GM12878 (cell line): ENCODE measurements around the gene RPRD1B. TPM values are rescaled to one million over a fixed set of nuclear protein-coding genes. Genes with fewer than 3 reads are reported as not detected.

Experiments used
- BMI1 ChIP-seq: fragments of 450-650 bp; IDR thresholded peaks from 2 replicates; pipeline ENCODE4 v1.6.1; 2016; ENCODE audit warnings: mild to moderate bottlenecking, moderate library complexity, borderline replicate concordance
- CBFB ChIP-seq: IDR thresholded peaks from 2 replicates; pipeline ENCODE4 v1.6.1; 2016; ENCODE audit warnings: antibody characterized with exemption, low read depth
- CREB1 ChIP-seq: IDR thresholded peaks from 2 replicates; pipeline ENCODE4 v1.6.1; 2012; ENCODE audit warnings: low read depth, mild to moderate bottlenecking, inconsistent platforms
- IRF4 ChIP-seq: IDR thresholded peaks from 2 replicates; pipeline ENCODE4 v1.6.1; 2011; ENCODE audit warnings: low read depth, low read length
- JUNB ChIP-seq: IDR thresholded peaks from 2 replicates; pipeline ENCODE4 v1.6.1; 2016; ENCODE audit warnings: antibody characterized with exemption, mild to moderate bottlenecking
- KAT2A ChIP-seq: conservative IDR thresholded peaks from 2 replicates; pipeline ENCODE4 v1.6.1; 2011; ENCODE audit warnings: low read depth, low read length; ENCODE audit not compliant: control insufficient read depth
- MTA3 ChIP-seq: IDR thresholded peaks from 2 replicates; pipeline ENCODE4 v1.6.1; 2012; ENCODE audit warnings: low read length, inconsistent platforms, borderline replicate concordance
- NFIC ChIP-seq: IDR thresholded peaks from 2 replicates; pipeline ENCODE4 v1.6.1; 2012; ENCODE audit warnings: low read depth, mild to moderate bottlenecking, inconsistent platforms, low read length, moderate library complexity
- NR2C1 ChIP-seq: fragments of 450-650 bp; IDR thresholded peaks from 2 replicates; pipeline ENCODE4 v1.6.1; 2017; ENCODE audit warnings: antibody characterized with exemption, mild to moderate bottlenecking, moderate library complexity
- NR2C2 ChIP-seq: IDR thresholded peaks from 2 replicates; pipeline ENCODE4 v1.6.1; 2011; ENCODE audit warnings: borderline replicate concordance, low read depth; ENCODE audit not compliant: control insufficient read depth, insufficient read length
- RFX5 ChIP-seq: IDR thresholded peaks from 2 replicates; pipeline ENCODE4 v1.6.1; 2011; ENCODE audit warnings: low read depth, low read length, improper control_type of control experiment
- SIX5 ChIP-seq: IDR thresholded peaks from 2 replicates; pipeline ENCODE4 v1.6.1; 2011; ENCODE audit warnings: mild to moderate bottlenecking, low read depth, low read length, moderate library complexity; ENCODE audit not compliant: severe bottlenecking
- STAT1 ChIP-seq: fragments of 450-650 bp; conservative IDR thresholded peaks from 2 replicates; pipeline ENCODE4 v1.6.1; 2014; ENCODE audit warnings: antibody characterized with exemption, mild to moderate bottlenecking
- SUPT20H ChIP-seq: IDR thresholded peaks from 2 replicates; pipeline ENCODE4 v1.6.1; 2011; ENCODE audit warnings: low read depth, mild to moderate bottlenecking, low read length, moderate library complexity, borderline replicate concordance; ENCODE audit not compliant: control insufficient read depth
- TCF12 ChIP-seq: IDR thresholded peaks from 2 replicates; pipeline ENCODE4 v1.6.1; 2011; ENCODE audit warnings: low read depth, mild to moderate bottlenecking, low read length
- WRNIP1 ChIP-seq: IDR thresholded peaks from 2 replicates; pipeline ENCODE4 v1.6.1; 2011; ENCODE audit warnings: low read depth, low read length, improper control_type of control experiment, borderline replicate concordance
- YY1 ChIP-seq: IDR thresholded peaks from 2 replicates; pipeline ENCODE4 v1.6.1; 2011; ENCODE audit warnings: low read depth, mild to moderate bottlenecking, low read length
- polyA plus RNA-seq, 11 experiments: library from polyadenylated mRNA; depleted of rRNA in 4 of 11; unstranded in 6 of 11; stranded (reverse) in 5 of 11; fragments of >200 nt; fragmentation: Nextera tagmentation in 4 of 11; fragmentation: Illumina TruSeq in 1 of 11; extraction: Ambion mirVana in 4 of 11; extraction: Trizol in 1 of 11; gene quantifications; 1 replicate in 1 of 11; 2 replicates in 10 of 11; pipeline versions ENCODE4 v1.2.1 to v1.2.3, GENCODE V29; 2011 to 2016; ENCODE audit warnings: inconsistent platforms in 2 of 11, missing spikeins in 2 of 11, low read depth in 1 of 11
- total RNA-seq, 4 experiments: library from RNA; depleted of rRNA in 3 of 4; stranded (reverse); fragments of >200 nt in 3 of 4; fragmentation: Illumina TruSeq in 1 of 4; extraction: Trizol in 1 of 4; gene quantifications; 2 replicates each; pipeline versions ENCODE4 v1.2.1 to v1.2.3, GENCODE V29; 2013 to 2021
- TF ChIP-seq, protein P1 (sequence below), 3 experiments: IDR thresholded peaks in 2 of 3; conservative IDR thresholded peaks in 1 of 3; 2 replicates each; pipeline ENCODE4 v1.5.1; 2011; ENCODE audit warnings: low read depth in 3 of 3, low read length in 3 of 3, mild to moderate bottlenecking in 3 of 3, control low read depth in 2 of 3, moderate library complexity in 2 of 3, inconsistent platforms in 1 of 3, mixed read lengths in 1 of 3; ENCODE audit not compliant: control insufficient read depth in 2 of 3, insufficient read depth in 1 of 3; ENCODE audit errors: extremely low read depth in 1 of 3
- TF ChIP-seq, protein P2 (sequence below): IDR thresholded peaks from 2 replicates; pipeline ENCODE4 v1.6.1; 2011; ENCODE audit warnings: borderline replicate concordance, low read depth, mild to moderate bottlenecking, moderate library complexity, low read length; ENCODE audit not compliant: insufficient read depth, poor library complexity, severe bottlenecking
- TF ChIP-seq, protein P3 (sequence below): fragments of 450-650 bp; IDR thresholded peaks from 2 replicates; pipeline ENCODE4 v1.6.1; 2017; ENCODE audit warnings: low read depth, mild to moderate bottlenecking, moderate library complexity
- TF ChIP-seq, protein P4 (sequence below): fragments of 150-350 bp; IDR thresholded peaks from 2 replicates; pipeline ENCODE4 v1.6.1; 2016; ENCODE audit warnings: low read depth, low read length

The RPRD1B gene
- total and polyA plus RNA-seq, 10 of the 15 experiments (the other 5 are each of a cell fraction or from before 2014, with no cell fraction given) = 5.2 to 40.2 (median 30.0) TPM

DNA sequence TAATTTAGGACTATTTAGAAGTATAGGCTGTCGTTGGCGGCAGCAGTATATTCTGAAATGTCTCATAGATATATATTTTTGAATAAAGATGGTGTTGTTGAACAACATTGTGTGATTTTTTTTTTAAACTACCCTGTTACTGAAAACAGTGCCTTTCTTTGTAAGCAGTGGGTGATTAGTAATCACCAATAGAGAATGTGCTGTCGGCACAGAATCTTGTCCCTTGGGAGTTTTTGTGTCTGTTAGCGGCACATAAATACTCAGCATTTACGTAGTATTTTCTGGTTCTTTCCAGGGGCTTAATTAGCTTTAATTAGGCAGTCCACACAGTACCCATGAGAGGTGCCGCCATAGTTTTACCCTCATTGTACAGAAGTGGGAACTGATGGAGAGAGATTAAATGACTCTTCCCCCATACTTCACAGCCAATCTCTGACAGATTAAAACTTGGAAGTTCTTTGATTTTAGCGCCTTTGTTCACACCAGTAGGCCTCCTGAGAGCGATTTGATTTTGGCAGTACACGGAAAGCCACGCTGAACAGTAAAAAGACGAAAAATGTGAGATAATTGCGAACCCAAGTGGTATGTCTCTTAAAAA, 58.8 kb downstream of the RPRD1B start (continued):
- TF ChIP-seq, protein P1, sequence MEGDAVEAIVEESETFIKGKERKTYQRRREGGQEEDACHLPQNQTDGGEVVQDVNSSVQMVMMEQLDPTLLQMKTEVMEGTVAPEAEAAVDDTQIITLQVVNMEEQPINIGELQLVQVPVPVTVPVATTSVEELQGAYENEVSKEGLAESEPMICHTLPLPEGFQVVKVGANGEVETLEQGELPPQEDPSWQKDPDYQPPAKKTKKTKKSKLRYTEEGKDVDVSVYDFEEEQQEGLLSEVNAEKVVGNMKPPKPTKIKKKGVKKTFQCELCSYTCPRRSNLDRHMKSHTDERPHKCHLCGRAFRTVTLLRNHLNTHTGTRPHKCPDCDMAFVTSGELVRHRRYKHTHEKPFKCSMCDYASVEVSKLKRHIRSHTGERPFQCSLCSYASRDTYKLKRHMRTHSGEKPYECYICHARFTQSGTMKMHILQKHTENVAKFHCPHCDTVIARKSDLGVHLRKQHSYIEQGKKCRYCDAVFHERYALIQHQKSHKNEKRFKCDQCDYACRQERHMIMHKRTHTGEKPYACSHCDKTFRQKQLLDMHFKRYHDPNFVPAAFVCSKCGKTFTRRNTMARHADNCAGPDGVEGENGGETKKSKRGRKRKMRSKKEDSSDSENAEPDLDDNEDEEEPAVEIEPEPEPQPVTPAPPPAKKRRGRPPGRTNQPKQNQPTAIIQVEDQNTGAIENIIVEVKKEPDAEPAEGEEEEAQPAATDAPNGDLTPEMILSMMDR (IDR thresholded peaks at IDR 0.05 in 2 of 3, conservative IDR thresholded peaks at IDR 0.05 in 1 of 3; ENCODE audit: control insufficient read depth in 2 of 3, extremely low read depth in 1 of 3, insufficient read depth in 1 of 3, low read depth in 3 of 3, low read length in 3 of 3) = no peak
- no peak for TF ChIP-seq NFIC
- TF ChIP-seq STAT1 = no peak
- TF ChIP-seq CBFB = no peak
- TF ChIP-seq, protein P2, sequence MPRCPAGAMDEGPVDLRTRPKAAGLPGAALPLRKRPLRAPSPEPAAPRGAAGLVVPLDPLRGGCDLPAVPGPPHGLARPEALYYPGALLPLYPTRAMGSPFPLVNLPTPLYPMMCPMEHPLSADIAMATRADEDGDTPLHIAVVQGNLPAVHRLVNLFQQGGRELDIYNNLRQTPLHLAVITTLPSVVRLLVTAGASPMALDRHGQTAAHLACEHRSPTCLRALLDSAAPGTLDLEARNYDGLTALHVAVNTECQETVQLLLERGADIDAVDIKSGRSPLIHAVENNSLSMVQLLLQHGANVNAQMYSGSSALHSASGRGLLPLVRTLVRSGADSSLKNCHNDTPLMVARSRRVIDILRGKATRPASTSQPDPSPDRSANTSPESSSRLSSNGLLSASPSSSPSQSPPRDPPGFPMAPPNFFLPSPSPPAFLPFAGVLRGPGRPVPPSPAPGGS = no peak
- TF ChIP-seq SUPT20H = no peak
- TF ChIP-seq BMI1 = no peak; the same call in 1 of the 2 replicates
- TF ChIP-seq IRF4 = no peak
- no peak for TF ChIP-seq KAT2A
- TF ChIP-seq SIX5 = no peak
- TF ChIP-seq NR2C2 = no peak
- TF ChIP-seq JUNB = no peak
- TF ChIP-seq, protein P3, sequence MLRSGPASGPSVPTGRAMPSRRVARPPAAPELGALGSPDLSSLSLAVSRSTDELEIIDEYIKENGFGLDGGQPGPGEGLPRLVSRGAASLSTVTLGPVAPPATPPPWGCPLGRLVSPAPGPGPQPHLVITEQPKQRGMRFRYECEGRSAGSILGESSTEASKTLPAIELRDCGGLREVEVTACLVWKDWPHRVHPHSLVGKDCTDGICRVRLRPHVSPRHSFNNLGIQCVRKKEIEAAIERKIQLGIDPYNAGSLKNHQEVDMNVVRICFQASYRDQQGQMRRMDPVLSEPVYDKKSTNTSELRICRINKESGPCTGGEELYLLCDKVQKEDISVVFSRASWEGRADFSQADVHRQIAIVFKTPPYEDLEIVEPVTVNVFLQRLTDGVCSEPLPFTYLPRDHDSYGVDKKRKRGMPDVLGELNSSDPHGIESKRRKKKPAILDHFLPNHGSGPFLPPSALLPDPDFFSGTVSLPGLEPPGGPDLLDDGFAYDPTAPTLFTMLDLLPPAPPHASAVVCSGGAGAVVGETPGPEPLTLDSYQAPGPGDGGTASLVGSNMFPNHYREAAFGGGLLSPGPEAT = peak; percentile 86; the same call in 1 of the 2 replicates
- no peak for TF ChIP-seq CREB1
- TF ChIP-seq RFX5 = no peak
- no peak for TF ChIP-seq TCF12
- TF ChIP-seq, protein P4, sequence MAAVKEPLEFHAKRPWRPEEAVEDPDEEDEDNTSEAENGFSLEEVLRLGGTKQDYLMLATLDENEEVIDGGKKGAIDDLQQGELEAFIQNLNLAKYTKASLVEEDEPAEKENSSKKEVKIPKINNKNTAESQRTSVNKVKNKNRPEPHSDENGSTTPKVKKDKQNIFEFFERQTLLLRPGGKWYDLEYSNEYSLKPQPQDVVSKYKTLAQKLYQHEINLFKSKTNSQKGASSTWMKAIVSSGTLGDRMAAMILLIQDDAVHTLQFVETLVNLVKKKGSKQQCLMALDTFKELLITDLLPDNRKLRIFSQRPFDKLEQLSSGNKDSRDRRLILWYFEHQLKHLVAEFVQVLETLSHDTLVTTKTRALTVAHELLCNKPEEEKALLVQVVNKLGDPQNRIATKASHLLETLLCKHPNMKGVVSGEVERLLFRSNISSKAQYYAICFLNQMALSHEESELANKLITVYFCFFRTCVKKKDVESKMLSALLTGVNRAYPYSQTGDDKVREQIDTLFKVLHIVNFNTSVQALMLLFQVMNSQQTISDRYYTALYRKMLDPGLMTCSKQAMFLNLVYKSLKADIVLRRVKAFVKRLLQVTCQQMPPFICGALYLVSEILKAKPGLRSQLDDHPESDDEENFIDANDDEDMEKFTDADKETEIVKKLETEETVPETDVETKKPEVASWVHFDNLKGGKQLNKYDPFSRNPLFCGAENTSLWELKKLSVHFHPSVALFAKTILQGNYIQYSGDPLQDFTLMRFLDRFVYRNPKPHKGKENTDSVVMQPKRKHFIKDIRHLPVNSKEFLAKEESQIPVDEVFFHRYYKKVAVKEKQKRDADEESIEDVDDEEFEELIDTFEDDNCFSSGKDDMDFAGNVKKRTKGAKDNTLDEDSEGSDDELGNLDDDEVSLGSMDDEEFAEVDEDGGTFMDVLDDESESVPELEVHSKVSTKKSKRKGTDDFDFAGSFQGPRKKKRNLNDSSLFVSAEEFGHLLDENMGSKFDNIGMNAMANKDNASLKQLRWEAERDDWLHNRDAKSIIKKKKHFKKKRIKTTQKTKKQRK = no peak
- no peak for TF ChIP-seq MTA3
- no peak for TF ChIP-seq NR2C1
- no peak for TF ChIP-seq WRNIP1
- TF ChIP-seq YY1 = peak; percentile 49; the same call in 1 of the 2 replicates
